Stimulated activated CD8-positive, alpha-beta memory T cell treated with anti-CD3 and anti-CD28 coated beads, Interleukin-4, amount 100 ng/mL, for 24 hours (primary cell): Measurements from ENCODE around the gene SP110.
"Not testable (repeated sequence)": the region's sequence is repeated elsewhere in the genome, so short reads cannot be mapped to it uniquely, and the experiment has no call there.

ENCODE experiments used
- DNase-seq: peaks from one replicate; pipeline ENCODE4 v3.0.0-alpha.2; 2020; ENCODE audit warnings: low read depth

Gene SP110

GRCh38 chr2:230224458-230224857, 4.7 kb upstream of the SP110 start:
- no peak for DNase-seq

GRCh38 chr2:230222829-230223228, 3.0 kb upstream of the SP110 start:
- DNase-seq = not testable (repeated sequence)

GRCh38 chr2:230221493-230221892, 1.7 kb upstream of the SP110 start:
- no peak for DNase-seq

GRCh38 chr2:230220347-230220969, 674 bp upstream of the SP110 start:
- DNase-seq = no peak

GRCh38 chr2:230218421-230218820, 1.4 kb downstream of the SP110 start:
- DNase-seq = no peak

GRCh38 chr2:230217424-230217823, 2.4 kb downstream of the SP110 start:
- no peak for DNase-seq

GRCh38 chr2:230216489-230216888, 3.3 kb downstream of the SP110 start:
- no peak for DNase-seq

GRCh38 chr2:230209422-230210051, 10.2 kb downstream of the SP110 start:
- DNase-seq = no peak

- no peak for DNase-seq
Measured at GRCh38 chr2:230208576-230208975, 11.2 kb downstream of the SP110 start.

- DNase-seq = no peak
Measured at GRCh38 chr2:230205721-230206120, 14.1 kb downstream of the SP110 start.

GRCh38 chr2:230205034-230205433, 14.8 kb downstream of the SP110 start:
- no peak for DNase-seq

- no peak for DNase-seq
Measured at GRCh38 chr2:230203110-230203676, 16.6 kb downstream of the SP110 start.

GRCh38 chr2:230202430-230203109, 17.2 kb downstream of the SP110 start:
- no peak for DNase-seq

GRCh38 chr2:230184727-230185578, 34.8 kb downstream of the SP110 start:
- DNase-seq = no peak

GRCh38 chr2:230181195-230181594, 38.6 kb downstream of the SP110 start:
- DNase-seq = no peak

- DNase-seq = no peak
Measured at GRCh38 chr2:230179907-230180306, 39.9 kb downstream of the SP110 start.

GRCh38 chr2:230178546-230179485, 41.0 kb downstream of the SP110 start:
- no peak for DNase-seq

- no peak for DNase-seq
Measured at GRCh38 chr2:230176996-230177395, 42.8 kb downstream of the SP110 start.

GRCh38 chr2:230174466-230174865, 45.3 kb downstream of the SP110 start:
- no peak for DNase-seq

GRCh38 chr2:230172852-230173251, 46.9 kb downstream of the SP110 start:
- no peak for DNase-seq

GRCh38 chr2:230172156-230172555, 47.6 kb downstream of the SP110 start:
- no peak for DNase-seq
